Activated T-cell treated with anti-CD3 and anti-CD28 coated beads, Interleukin-2, amount 50 U/mL, for 24 hours (primary cell): ENCODE results near the gene CPLX1.

Source experiments
- DNase-seq: peaks from one replicate; pipeline ENCODE4 v3.0.0-alpha.2; 2020
- H3K27ac Mint-ChIP-seq: 2 replicates; pipeline ENCODE4 v1.8.0; 2020; ENCODE audit warnings: mild to moderate bottlenecking, mixed read lengths
- H3K27me3 Mint-ChIP-seq: 2 replicates; pipeline ENCODE4 v1.8.0; 2020; ENCODE audit warnings: mixed read lengths
- H3K36me3 Mint-ChIP-seq: 2 replicates; pipeline ENCODE4 v1.8.0; 2020; ENCODE audit warnings: low read depth, mixed read lengths
- H3K4me1 Mint-ChIP-seq: 2 replicates; pipeline ENCODE4 v1.8.0; 2020; ENCODE audit warnings: low read depth, mixed read lengths
- H3K4me3 Mint-ChIP-seq: 2 replicates; pipeline ENCODE4 v1.8.0; 2020; ENCODE audit warnings: mild to moderate bottlenecking, moderate library complexity, mixed read lengths
- H3K9me3 Mint-ChIP-seq: 2 replicates; pipeline ENCODE4 v1.8.0; 2020; ENCODE audit warnings: mixed read lengths

The CPLX1 gene

GRCh38 chr4:845836-846251 is 19.9 kb upstream of the CPLX1 start:
- H3K9me3 Mint-ChIP-seq: peaks cover 2% of the 10 kb centered on the region
- no peak for DNase-seq
- H3K27me3 Mint-ChIP-seq: no peaks in the 10 kb centered on the region
- H3K4me1 Mint-ChIP-seq: no peaks in the 10 kb centered on the region
- no peak overlapping the region for H3K27ac Mint-ChIP-seq
- no peak overlapping the region for H3K4me3 Mint-ChIP-seq
- H3K36me3 Mint-ChIP-seq: peaks cover 59% of the 10 kb centered on the region

GRCh38 chr4:845233-845835 is 19.4 kb upstream of the CPLX1 start:
- peaks cover 59% of the 10 kb centered on the region for H3K36me3 Mint-ChIP-seq
- no peaks in the 10 kb centered on the region for H3K27me3 Mint-ChIP-seq
- DNase-seq: no peak
- H3K9me3 Mint-ChIP-seq: peaks cover 2% of the 10 kb centered on the region
- no peak overlapping the region for H3K27ac Mint-ChIP-seq
- no peak overlapping the region for H3K4me3 Mint-ChIP-seq
- H3K4me1 Mint-ChIP-seq: no peaks in the 10 kb centered on the region

- no peak overlapping the region for H3K4me3 Mint-ChIP-seq
- no peak overlapping the region for H3K27ac Mint-ChIP-seq
- no peaks in the 10 kb centered on the region for H3K27me3 Mint-ChIP-seq
- DNase-seq: no peak
- H3K36me3 Mint-ChIP-seq: peaks cover 54% of the 10 kb centered on the region
- H3K4me1 Mint-ChIP-seq: peaks cover 3% of the 10 kb centered on the region
- peaks cover 2% of the 10 kb centered on the region for H3K9me3 Mint-ChIP-seq
These were observed 18.9 kb upstream of the CPLX1 start for GRCh38 chr4:844752-845232.

- Mint-ChIP-seq H3K27me3 (no peaks in the 10 kb centered on the region), H3K27ac (peak overlapping the region; percentile 76), H3K36me3 (peaks cover 32% of the 10 kb centered on the region), H3K4me3 (no peak overlapping the region), H3K9me3 (peaks cover 13% of the 10 kb centered on the region), H3K4me1 (peaks cover 8% of the 10 kb centered on the region)
- no peak for DNase-seq
These were observed 13.9 kb upstream of the CPLX1 start for GRCh38 chr4:839675-840443.

- H3K36me3 Mint-ChIP-seq: peaks cover 16% of the 10 kb centered on the region
These were observed 11.8 kb upstream of the CPLX1 start for GRCh38 chr4:837772-838171.

GRCh38 chr4:836750-837301 is 10.9 kb upstream of the CPLX1 start:
- peaks cover 11% of the 10 kb centered on the region for H3K36me3 Mint-ChIP-seq
- DNase-seq: no peak
- H3K27me3 Mint-ChIP-seq: no peaks in the 10 kb centered on the region
- peaks cover 12% of the 10 kb centered on the region for H3K4me1 Mint-ChIP-seq
- no peak overlapping the region for H3K4me3 Mint-ChIP-seq
- H3K9me3 Mint-ChIP-seq: peaks cover 12% of the 10 kb centered on the region
- no peak overlapping the region for H3K27ac Mint-ChIP-seq

More at GRCh38 chr4:837772-838171, 11.8 kb upstream of the CPLX1 start:
- no peak for DNase-seq
- no peak overlapping the region for H3K4me3 Mint-ChIP-seq
- H3K9me3 Mint-ChIP-seq: peaks cover 13% of the 10 kb centered on the region
- no peaks in the 10 kb centered on the region for H3K27me3 Mint-ChIP-seq
- H3K4me1 Mint-ChIP-seq: peaks cover 12% of the 10 kb centered on the region
- H3K27ac Mint-ChIP-seq: no peak overlapping the region

- no peak for DNase-seq
- Mint-ChIP-seq H3K27ac (no peak overlapping the region), H3K4me3 (no peak overlapping the region), H3K27me3 (no peaks in the 10 kb centered on the region), H3K36me3 (peaks cover 7% of the 10 kb centered on the region), H3K4me1 (peaks cover 12% of the 10 kb centered on the region), H3K9me3 (peaks cover 12% of the 10 kb centered on the region)
These were observed 10.1 kb upstream of the CPLX1 start for GRCh38 chr4:836003-836511.

GRCh38 chr4:835148-836002 is 9.4 kb upstream of the CPLX1 start:
- peaks cover 4% of the 10 kb centered on the region for H3K36me3 Mint-ChIP-seq
- H3K4me3 Mint-ChIP-seq: no peak overlapping the region
- peaks cover 12% of the 10 kb centered on the region for H3K9me3 Mint-ChIP-seq
- no peak overlapping the region for H3K27ac Mint-ChIP-seq
- peaks cover 12% of the 10 kb centered on the region for H3K4me1 Mint-ChIP-seq
- peaks cover 6% of the 10 kb centered on the region for H3K27me3 Mint-ChIP-seq
- DNase-seq: no peak

- Mint-ChIP-seq H3K4me3 (no peak overlapping the region), H3K27ac (no peak overlapping the region), H3K36me3 (peaks cover 4% of the 10 kb centered on the region), H3K4me1 (peaks cover 7% of the 10 kb centered on the region), H3K27me3 (peaks cover 10% of the 10 kb centered on the region), H3K9me3 (peaks cover 12% of the 10 kb centered on the region)
- no peak for DNase-seq
These were observed 8.6 kb upstream of the CPLX1 start for GRCh38 chr4:834368-835147.

GRCh38 chr4:833731-834367 is 7.9 kb upstream of the CPLX1 start:
- DNase-seq: no peak
- Mint-ChIP-seq H3K36me3 (peaks cover 4% of the 10 kb centered on the region), H3K4me3 (no peak overlapping the region), H3K4me1 (peaks cover 4% of the 10 kb centered on the region), H3K27ac (no peak overlapping the region), H3K27me3 (peaks cover 15% of the 10 kb centered on the region), H3K9me3 (peaks cover 10% of the 10 kb centered on the region)

GRCh38 chr4:833156-833555 is 7.2 kb upstream of the CPLX1 start:
- Mint-ChIP-seq H3K9me3 (peaks cover 8% of the 10 kb centered on the region), H3K27me3 (peaks cover 22% of the 10 kb centered on the region), H3K4me1 (peaks cover 4% of the 10 kb centered on the region), H3K36me3 (peaks cover 4% of the 10 kb centered on the region), H3K4me3 (no peak overlapping the region), H3K27ac (no peak overlapping the region)
- DNase-seq: no peak

GRCh38 chr4:832536-832935 is 6.6 kb upstream of the CPLX1 start:
- no peaks in the 10 kb centered on the region for H3K36me3 Mint-ChIP-seq
- no peak for DNase-seq

GRCh38 chr4:832108-832507 is 6.2 kb upstream of the CPLX1 start:
- Mint-ChIP-seq H3K4me3 (no peak overlapping the region), H3K27me3 (peaks cover 32% of the 10 kb centered on the region), H3K27ac (no peak overlapping the region), H3K36me3 (no peaks in the 10 kb centered on the region), H3K9me3 (no peaks in the 10 kb centered on the region), H3K4me1 (peaks cover 4% of the 10 kb centered on the region)
- DNase-seq: no peak

More at GRCh38 chr4:832536-832935, 6.6 kb upstream of the CPLX1 start:
- H3K4me1 Mint-ChIP-seq: peaks cover 4% of the 10 kb centered on the region
- no peak overlapping the region for H3K27ac Mint-ChIP-seq
- H3K9me3 Mint-ChIP-seq: peaks cover 1% of the 10 kb centered on the region
- H3K4me3 Mint-ChIP-seq: no peak overlapping the region
- peaks cover 28% of the 10 kb centered on the region for H3K27me3 Mint-ChIP-seq
